Liver (tissue), 9 donors: ENCODE data around the gene ARHGAP27. TPM values are rescaled to one million over a fixed set of nuclear protein-coding genes. Genes with fewer than 3 reads are reported as not detected.

Experiments
- DNase-seq: peaks from one replicate; pipeline ENCODE4 v3.0.0-alpha.2; 2017; ENCODE audit warnings: low spot score
- H3K27ac ChIP-seq, 2 donors: one replicate each; pipeline ENCODE4 v1.7.0; 2013; ENCODE audit warnings: inconsistent platforms in 2 of 2, low read length in 2 of 2, control low read depth in 1 of 2, low read depth in 1 of 2, mild to moderate bottlenecking in 1 of 2
- H3K27me3 ChIP-seq, 4 donors: one replicate each; pipeline versions ENCODE4 v1.6.1 to v1.7.0; 2013; ENCODE audit warnings: low read length in 3 of 4, inconsistent platforms in 1 of 4, mild to moderate bottlenecking in 1 of 4, moderate library complexity in 1 of 4; ENCODE audit not compliant: control insufficient read depth in 4 of 4, insufficient read depth in 4 of 4
- H3K36me3 ChIP-seq, 4 donors: one replicate each; pipeline versions ENCODE4 v1.6.1 to v1.7.0; 2013; ENCODE audit warnings: low read length in 3 of 4, mild to moderate bottlenecking in 3 of 4, low read depth in 1 of 4, moderate library complexity in 1 of 4; ENCODE audit not compliant: control insufficient read depth in 4 of 4, insufficient read depth in 3 of 4
- H3K4me1 ChIP-seq, 4 donors: one replicate each; pipeline versions ENCODE4 v1.6.1 to v1.7.0; 2013; ENCODE audit warnings: low read length in 3 of 4, mild to moderate bottlenecking in 3 of 4, moderate library complexity in 1 of 4; ENCODE audit not compliant: control insufficient read depth in 4 of 4, insufficient read depth in 4 of 4
- H3K4me3 ChIP-seq, 3 donors: one replicate each; pipeline versions ENCODE4 v1.6.1 to v1.7.0; 2013; ENCODE audit warnings: low read length in 3 of 3, control low read depth in 1 of 3, low read depth in 1 of 3, mild to moderate bottlenecking in 1 of 3
- H3K9ac ChIP-seq, 2 donors: one replicate each; pipeline ENCODE4 v1.7.0; 2013; ENCODE audit warnings: low read length in 2 of 2, mild to moderate bottlenecking in 2 of 2, moderate library complexity in 2 of 2, control low read depth in 1 of 2, low read depth in 1 of 2
- H3K9me3 ChIP-seq, 4 donors: one replicate each; pipeline versions ENCODE4 v1.6.1 to v1.7.0; 2013; ENCODE audit warnings: low read length in 3 of 4; ENCODE audit not compliant: control insufficient read depth in 4 of 4
- ATF3 ChIP-seq: IDR thresholded peaks from 2 replicates; pipeline ENCODE4 v1.6.1; 2016; ENCODE audit warnings: antibody characterized with exemption
- EGR1 ChIP-seq, 2 donors: IDR thresholded peaks; 2 replicates each; pipeline ENCODE4 v1.6.1; 2016 to 2018; ENCODE audit warnings: antibody characterized with exemption in 2 of 2, low read depth in 2 of 2
- FOXA1 ChIP-seq: IDR thresholded peaks from 2 replicates; pipeline ENCODE4 v1.6.1; 2016; ENCODE audit warnings: antibody characterized with exemption
- FOXA2 ChIP-seq: IDR thresholded peaks from 2 replicates; pipeline ENCODE4 v1.6.1; 2016; ENCODE audit warnings: antibody characterized with exemption
- GABPA ChIP-seq, 2 donors: IDR thresholded peaks in 1 of 2; conservative IDR thresholded peaks in 1 of 2; 2 replicates each; pipeline ENCODE4 v1.6.1; 2016; ENCODE audit warnings: antibody characterized with exemption in 2 of 2, mild to moderate bottlenecking in 1 of 2, moderate library complexity in 1 of 2
- HNF4A ChIP-seq, 2 donors: conservative IDR thresholded peaks; 2 replicates each; pipeline ENCODE4 v1.6.1; 2016; ENCODE audit warnings: antibody characterized with exemption in 2 of 2, mild to moderate bottlenecking in 2 of 2
- HNF4G ChIP-seq: IDR thresholded peaks from 2 replicates; pipeline ENCODE4 v1.6.1; 2016; ENCODE audit warnings: antibody characterized with exemption
- JUND ChIP-seq, 2 donors: IDR thresholded peaks; 2 replicates each; pipeline ENCODE4 v1.6.1; 2016; ENCODE audit warnings: antibody characterized with exemption in 2 of 2
- NR2F2 ChIP-seq: IDR thresholded peaks from 2 replicates; pipeline ENCODE4 v1.6.1; 2016; ENCODE audit warnings: antibody characterized with exemption
- RAD21 ChIP-seq, 2 donors: IDR thresholded peaks; 2 replicates each; pipeline ENCODE4 v1.6.1; 2016; ENCODE audit warnings: antibody characterized with exemption in 2 of 2, mild to moderate bottlenecking in 2 of 2
- RXRA ChIP-seq, 2 donors: IDR thresholded peaks; 2 replicates each; pipeline ENCODE4 v1.6.1; 2017 to 2018; ENCODE audit warnings: antibody characterized with exemption in 2 of 2, mild to moderate bottlenecking in 1 of 2
- SP1 ChIP-seq: IDR thresholded peaks from 2 replicates; pipeline ENCODE4 v1.6.1; 2018; ENCODE audit warnings: antibody characterized with exemption, mild to moderate bottlenecking
- TAF1 ChIP-seq: conservative IDR thresholded peaks from 2 replicates; pipeline ENCODE4 v1.6.1; 2016; ENCODE audit warnings: antibody characterized with exemption, mild to moderate bottlenecking
- YY1 ChIP-seq: IDR thresholded peaks from 2 replicates; pipeline ENCODE4 v1.6.1; 2016; ENCODE audit warnings: antibody characterized with exemption, mild to moderate bottlenecking
- WGBS: extraction: QIAGEN DNeasy Blood & Tissue Kit; methylation state at CpG from one replicate; pipeline ENCODE4 v1.1.7; 2013; 5-methylcytosine and 5-hydroxymethylcytosine counted together
- polyA plus RNA-seq, 2 donors: library from polyadenylated mRNA; stranded (reverse) in 1 of 2; unstranded in 1 of 2; fragments of 200-250 nt in 1 of 2; fragments of >200 nt in 1 of 2; fragmentation: Nextera tagmentation in 1 of 2; extraction: Ambion mirVana in 1 of 2; gene quantifications; one replicate each; pipeline versions ENCODE4 v1.2.1 to v1.2.3, GENCODE V29; 2013 to 2015
- total RNA-seq, 2 donors: library from RNA; depleted of rRNA; stranded (reverse); fragments of >200 nt; gene quantifications; one replicate each; pipeline ENCODE4 v1.2.3, GENCODE V29; 2014
- TF ChIP-seq, protein P1 (sequence below): IDR thresholded peaks from 2 replicates; pipeline ENCODE4 v1.6.1; 2016; ENCODE audit warnings: antibody characterized with exemption, mild to moderate bottlenecking
- TF ChIP-seq, protein P2 (sequence below): fragments of 150-350 bp; IDR thresholded peaks from 2 replicates; pipeline ENCODE4 v1.5.1; 2017; ENCODE audit warnings: improper control_type of control experiment, low read depth, low read length; ENCODE audit not compliant: missing input control
- TF ChIP-seq, protein P3 (sequence below): IDR thresholded peaks from 2 replicates; pipeline ENCODE4 v1.6.1; 2016; ENCODE audit warnings: antibody characterized with exemption
- TF ChIP-seq, protein P4 (sequence below): IDR thresholded peaks from 2 replicates; pipeline ENCODE4 v1.6.1; 2016; ENCODE audit warnings: antibody characterized with exemption
- donor health status: healthy.
- donor health status: healthy.
- donor health status: healthy.
- donor health status: healthy.
- donor health status: healthy.

ARHGAP27 gene
- total and polyA plus RNA-seq, 4 donors = 1.8 to 10.9 (median 7.8) TPM

DNA sequence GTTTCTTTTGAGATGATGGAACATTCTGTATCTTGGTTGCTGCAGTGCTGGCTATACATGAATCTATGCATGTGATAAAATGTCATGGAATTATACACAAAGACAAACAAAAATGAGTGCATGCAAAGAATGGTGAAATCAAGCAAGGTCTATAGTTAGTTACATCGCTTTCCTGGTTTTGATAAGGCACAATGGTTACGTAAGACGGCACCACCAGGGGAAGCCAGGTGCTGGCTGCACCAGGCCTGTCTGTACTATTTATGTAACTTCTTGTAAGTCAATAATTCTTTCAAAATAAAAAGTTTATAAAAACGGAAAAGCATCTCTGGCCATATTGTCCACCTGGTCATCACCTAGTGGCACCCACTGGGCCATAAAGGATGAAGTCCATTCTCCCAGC lies 46.5 kb downstream of the ARHGAP27 start:
- Histone ChIP-seq H3K4me3 (no peak overlapping the region), H3K9me3 (no peaks in the 10 kb centered on the region), H3K9ac (no peak overlapping the region), H3K36me3 (no peaks in the 10 kb centered on the region), H3K4me1 (peaks cover 0 to 16% (median 13%) of the 10 kb centered on the region in 4 donors), H3K27me3 (no peaks in the 10 kb centered on the region), H3K27ac (no peak overlapping the region)
- 23% methylated on average over 4 of the region's 4 CpGs for WGBS
- TF ChIP-seq, protein P1, sequence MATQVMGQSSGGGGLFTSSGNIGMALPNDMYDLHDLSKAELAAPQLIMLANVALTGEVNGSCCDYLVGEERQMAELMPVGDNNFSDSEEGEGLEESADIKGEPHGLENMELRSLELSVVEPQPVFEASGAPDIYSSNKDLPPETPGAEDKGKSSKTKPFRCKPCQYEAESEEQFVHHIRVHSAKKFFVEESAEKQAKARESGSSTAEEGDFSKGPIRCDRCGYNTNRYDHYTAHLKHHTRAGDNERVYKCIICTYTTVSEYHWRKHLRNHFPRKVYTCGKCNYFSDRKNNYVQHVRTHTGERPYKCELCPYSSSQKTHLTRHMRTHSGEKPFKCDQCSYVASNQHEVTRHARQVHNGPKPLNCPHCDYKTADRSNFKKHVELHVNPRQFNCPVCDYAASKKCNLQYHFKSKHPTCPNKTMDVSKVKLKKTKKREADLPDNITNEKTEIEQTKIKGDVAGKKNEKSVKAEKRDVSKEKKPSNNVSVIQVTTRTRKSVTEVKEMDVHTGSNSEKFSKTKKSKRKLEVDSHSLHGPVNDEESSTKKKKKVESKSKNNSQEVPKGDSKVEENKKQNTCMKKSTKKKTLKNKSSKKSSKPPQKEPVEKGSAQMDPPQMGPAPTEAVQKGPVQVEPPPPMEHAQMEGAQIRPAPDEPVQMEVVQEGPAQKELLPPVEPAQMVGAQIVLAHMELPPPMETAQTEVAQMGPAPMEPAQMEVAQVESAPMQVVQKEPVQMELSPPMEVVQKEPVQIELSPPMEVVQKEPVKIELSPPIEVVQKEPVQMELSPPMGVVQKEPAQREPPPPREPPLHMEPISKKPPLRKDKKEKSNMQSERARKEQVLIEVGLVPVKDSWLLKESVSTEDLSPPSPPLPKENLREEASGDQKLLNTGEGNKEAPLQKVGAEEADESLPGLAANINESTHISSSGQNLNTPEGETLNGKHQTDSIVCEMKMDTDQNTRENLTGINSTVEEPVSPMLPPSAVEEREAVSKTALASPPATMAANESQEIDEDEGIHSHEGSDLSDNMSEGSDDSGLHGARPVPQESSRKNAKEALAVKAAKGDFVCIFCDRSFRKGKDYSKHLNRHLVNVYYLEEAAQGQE = no peak
- TF ChIP-seq HNF4A (conservative IDR thresholded peaks at IDR 0.05) = peak in 1 of 2 donors; percentile 21
- DNase-seq = no peak

DNA sequence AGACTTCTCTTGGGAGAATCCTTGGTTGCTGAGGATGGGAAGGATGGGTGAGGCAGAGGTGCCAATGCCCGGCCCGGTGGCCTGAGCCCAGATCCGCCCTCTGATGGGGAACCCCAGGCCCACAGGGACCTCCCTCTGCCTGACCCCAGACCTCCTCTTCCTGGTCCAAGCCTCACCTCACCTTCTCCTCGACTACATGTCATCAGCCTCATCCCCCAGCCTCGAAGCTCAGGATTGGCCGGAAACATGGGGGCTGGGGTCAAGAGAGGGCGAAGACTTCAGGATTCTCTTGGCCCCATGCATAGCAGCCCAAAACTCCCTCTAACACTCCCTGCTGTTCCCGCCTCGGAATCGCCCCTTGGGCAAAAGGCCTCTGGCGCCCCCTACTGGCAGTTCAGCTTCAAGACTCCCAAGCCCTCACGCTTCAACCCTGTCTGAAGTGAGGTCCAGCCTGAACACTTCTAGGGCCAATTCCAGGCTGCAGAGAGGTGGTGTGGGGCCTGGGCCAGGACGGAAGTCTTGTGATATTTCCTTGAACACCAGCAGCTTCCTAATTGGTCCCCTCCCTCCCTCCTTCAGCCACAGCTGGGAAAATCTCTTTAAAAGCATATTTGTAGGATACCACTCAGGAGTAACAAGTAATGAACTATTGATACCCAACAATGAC lies 47.2 kb downstream of the ARHGAP27 start:
- Histone ChIP-seq H3K9ac (no peak overlapping the region), H3K4me3 (no peak overlapping the region), H3K27ac (no peak overlapping the region), H3K9me3 (no peaks in the 10 kb centered on the region), H3K27me3 (no peaks in the 10 kb centered on the region), H3K4me1 (peaks cover 0 to 16% (median 13%) of the 10 kb centered on the region in 4 donors), H3K36me3 (no peaks in the 10 kb centered on the region)
- WGBS = 13% methylated on average over 13 of the region's 13 CpGs
- TF ChIP-seq, protein P1 = no peak
- peak in 1 of 2 donors; percentile 44 for TF ChIP-seq RXRA (IDR thresholded peaks at IDR 0.05)
- TF ChIP-seq NR2F2 = peak; percentile 18
- peak; percentile 100 for TF ChIP-seq RAD21 (IDR thresholded peaks at IDR 0.05)
- TF ChIP-seq GABPA (IDR thresholded peaks at IDR 0.05 in 1 of 2, conservative IDR thresholded peaks at IDR 0.05 in 1 of 2) = no peak
- no peak for TF ChIP-seq FOXA1
- TF ChIP-seq HNF4G = no peak
- TF ChIP-seq HNF4A (conservative IDR thresholded peaks at IDR 0.05) = peak in 1 of 2 donors; percentile 26
- TF ChIP-seq, protein P2, sequence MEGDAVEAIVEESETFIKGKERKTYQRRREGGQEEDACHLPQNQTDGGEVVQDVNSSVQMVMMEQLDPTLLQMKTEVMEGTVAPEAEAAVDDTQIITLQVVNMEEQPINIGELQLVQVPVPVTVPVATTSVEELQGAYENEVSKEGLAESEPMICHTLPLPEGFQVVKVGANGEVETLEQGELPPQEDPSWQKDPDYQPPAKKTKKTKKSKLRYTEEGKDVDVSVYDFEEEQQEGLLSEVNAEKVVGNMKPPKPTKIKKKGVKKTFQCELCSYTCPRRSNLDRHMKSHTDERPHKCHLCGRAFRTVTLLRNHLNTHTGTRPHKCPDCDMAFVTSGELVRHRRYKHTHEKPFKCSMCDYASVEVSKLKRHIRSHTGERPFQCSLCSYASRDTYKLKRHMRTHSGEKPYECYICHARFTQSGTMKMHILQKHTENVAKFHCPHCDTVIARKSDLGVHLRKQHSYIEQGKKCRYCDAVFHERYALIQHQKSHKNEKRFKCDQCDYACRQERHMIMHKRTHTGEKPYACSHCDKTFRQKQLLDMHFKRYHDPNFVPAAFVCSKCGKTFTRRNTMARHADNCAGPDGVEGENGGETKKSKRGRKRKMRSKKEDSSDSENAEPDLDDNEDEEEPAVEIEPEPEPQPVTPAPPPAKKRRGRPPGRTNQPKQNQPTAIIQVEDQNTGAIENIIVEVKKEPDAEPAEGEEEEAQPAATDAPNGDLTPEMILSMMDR = peak; percentile 98
- TF ChIP-seq, protein P3, sequence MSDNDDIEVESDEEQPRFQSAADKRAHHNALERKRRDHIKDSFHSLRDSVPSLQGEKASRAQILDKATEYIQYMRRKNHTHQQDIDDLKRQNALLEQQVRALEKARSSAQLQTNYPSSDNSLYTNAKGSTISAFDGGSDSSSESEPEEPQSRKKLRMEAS = no peak
- TF ChIP-seq EGR1 (IDR thresholded peaks at IDR 0.05; ENCODE audit: low read depth in 2 of 2) = no peak
- TF ChIP-seq TAF1 = no peak
- no peak for TF ChIP-seq FOXA2
- TF ChIP-seq YY1 = no peak
- TF ChIP-seq, protein P4, sequence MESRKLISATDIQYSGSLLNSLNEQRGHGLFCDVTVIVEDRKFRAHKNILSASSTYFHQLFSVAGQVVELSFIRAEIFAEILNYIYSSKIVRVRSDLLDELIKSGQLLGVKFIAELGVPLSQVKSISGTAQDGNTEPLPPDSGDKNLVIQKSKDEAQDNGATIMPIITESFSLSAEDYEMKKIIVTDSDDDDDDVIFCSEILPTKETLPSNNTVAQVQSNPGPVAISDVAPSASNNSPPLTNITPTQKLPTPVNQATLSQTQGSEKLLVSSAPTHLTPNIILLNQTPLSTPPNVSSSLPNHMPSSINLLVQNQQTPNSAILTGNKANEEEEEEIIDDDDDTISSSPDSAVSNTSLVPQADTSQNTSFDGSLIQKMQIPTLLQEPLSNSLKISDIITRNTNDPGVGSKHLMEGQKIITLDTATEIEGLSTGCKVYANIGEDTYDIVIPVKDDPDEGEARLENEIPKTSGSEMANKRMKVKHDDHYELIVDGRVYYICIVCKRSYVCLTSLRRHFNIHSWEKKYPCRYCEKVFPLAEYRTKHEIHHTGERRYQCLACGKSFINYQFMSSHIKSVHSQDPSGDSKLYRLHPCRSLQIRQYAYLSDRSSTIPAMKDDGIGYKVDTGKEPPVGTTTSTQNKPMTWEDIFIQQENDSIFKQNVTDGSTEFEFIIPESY = no peak
- TF ChIP-seq ATF3 = no peak
- TF ChIP-seq JUND (IDR thresholded peaks at IDR 0.05) = no peak
- no peak for TF ChIP-seq SP1
- peak; percentile 91 for DNase-seq
